Uterus (tissue), 4 donors: ENCODE data around the gene DDT. TPM values are rescaled to one million over a fixed set of nuclear protein-coding genes. Genes with fewer than 3 reads are reported as not detected.
"Not testable (repeated sequence)": the region's sequence is repeated elsewhere in the genome, so short reads cannot be mapped to it uniquely, and the experiment has no call there.

Experiments
- DNase-seq, 2 donors: peaks; one replicate each; pipeline ENCODE4 v3.0.0-alpha.2; 2019 to 2020
- H3K27ac ChIP-seq, 2 donors: fragments of 200-600 bp; sonication (generic); 1 replicate in 1 of 2; 2 replicates in 1 of 2; pipeline ENCODE4 v1.5.1; 2016 to 2018
- H3K27me3 ChIP-seq, 2 donors: fragments of 200-600 bp; sonication (generic); one replicate each; pipeline ENCODE4 v1.5.1; 2018 to 2019; ENCODE audit warnings: control low read depth in 1 of 2
- H3K36me3 ChIP-seq, 2 donors: fragments of 200-600 bp; sonication (generic); one replicate each; pipeline ENCODE4 v1.5.1; 2019; ENCODE audit warnings: control low read depth in 1 of 2
- H3K4me1 ChIP-seq, 2 donors: fragments of 200-600 bp; sonication (generic); one replicate each; pipeline ENCODE4 v1.5.1; 2018 to 2019; ENCODE audit warnings: control low read depth in 1 of 2
- H3K4me3 ChIP-seq, 2 donors: fragments of 200-600 bp; sonication (generic); 1 replicate in 1 of 2; 2 replicates in 1 of 2; pipeline ENCODE4 v1.5.1; 2018 to 2019; ENCODE audit warnings: mild to moderate bottlenecking in 1 of 2
- H3K9me3 ChIP-seq, 2 donors: fragments of 200-600 bp; sonication (generic); one replicate each; pipeline ENCODE4 v1.5.1; 2019; ENCODE audit warnings: control low read depth in 1 of 2
- POLR2A ChIP-seq, 2 donors: fragments of 450-650 bp; IDR thresholded peaks; one replicate each; pipeline ENCODE4 v1.6.1; 2016; ENCODE audit warnings: antibody characterized with exemption in 2 of 2, mild to moderate bottlenecking in 1 of 2, moderate library complexity in 1 of 2
- intact Hi-C: fragments of 100-400 bp; cut with DNase I; formaldehyde crosslinking; loops from one replicate; pipeline ENCODE4 v1.15.1; 2023; ENCODE audit warnings: low total_unique reads
- total RNA-seq, 4 donors: library from RNA; depleted of rRNA in 3 of 4; stranded (reverse); fragments of >200 nt in 3 of 4; gene quantifications; one replicate each; pipeline versions ENCODE4 v1.1.0 to v1.2.4, GENCODE V29; 2014 to 2023
- TF ChIP-seq, protein P1 (sequence below), 4 experiments: fragments of 200-600 bp in 2 of 4; fragments of 450-650 bp in 2 of 4; sonication (generic) in 2 of 4; IDR thresholded peaks; one replicate each; pipeline ENCODE4 v1.5.1; 2016 to 2019; ENCODE audit warnings: antibody characterized with exemption in 4 of 4, mild to moderate bottlenecking in 2 of 4, moderate library complexity in 1 of 4
- donor health status: DM: yes; HTN: yes; CAD: no.

The DDT gene
- total RNA-seq, 4 donors from 2014 or later, result 26.5 to 58.7 (median 48.0) TPM

DNA sequence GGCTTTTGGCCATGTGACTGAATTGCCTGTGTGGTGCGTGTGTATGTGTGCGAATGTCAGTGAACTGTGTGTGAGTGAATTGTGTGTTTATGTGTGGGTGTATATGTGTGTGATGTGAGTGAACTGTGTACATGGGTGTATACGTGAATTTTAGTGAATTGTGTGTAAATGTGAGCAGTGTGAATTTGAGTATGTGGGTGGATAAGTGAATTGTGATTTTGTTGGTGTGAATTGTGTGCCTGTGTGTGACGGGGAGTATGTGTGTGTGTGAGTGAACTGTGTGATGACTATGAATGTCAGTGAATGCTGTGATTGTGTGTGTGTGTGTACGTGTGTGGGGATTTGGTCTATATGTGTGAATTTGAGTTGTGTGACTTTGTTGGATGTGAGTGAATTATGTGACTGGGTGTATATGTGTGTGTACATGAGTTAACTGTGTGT is 4.0 kb downstream of the DDT start:
- no peak for DNase-seq
- TF ChIP-seq, protein P1, sequence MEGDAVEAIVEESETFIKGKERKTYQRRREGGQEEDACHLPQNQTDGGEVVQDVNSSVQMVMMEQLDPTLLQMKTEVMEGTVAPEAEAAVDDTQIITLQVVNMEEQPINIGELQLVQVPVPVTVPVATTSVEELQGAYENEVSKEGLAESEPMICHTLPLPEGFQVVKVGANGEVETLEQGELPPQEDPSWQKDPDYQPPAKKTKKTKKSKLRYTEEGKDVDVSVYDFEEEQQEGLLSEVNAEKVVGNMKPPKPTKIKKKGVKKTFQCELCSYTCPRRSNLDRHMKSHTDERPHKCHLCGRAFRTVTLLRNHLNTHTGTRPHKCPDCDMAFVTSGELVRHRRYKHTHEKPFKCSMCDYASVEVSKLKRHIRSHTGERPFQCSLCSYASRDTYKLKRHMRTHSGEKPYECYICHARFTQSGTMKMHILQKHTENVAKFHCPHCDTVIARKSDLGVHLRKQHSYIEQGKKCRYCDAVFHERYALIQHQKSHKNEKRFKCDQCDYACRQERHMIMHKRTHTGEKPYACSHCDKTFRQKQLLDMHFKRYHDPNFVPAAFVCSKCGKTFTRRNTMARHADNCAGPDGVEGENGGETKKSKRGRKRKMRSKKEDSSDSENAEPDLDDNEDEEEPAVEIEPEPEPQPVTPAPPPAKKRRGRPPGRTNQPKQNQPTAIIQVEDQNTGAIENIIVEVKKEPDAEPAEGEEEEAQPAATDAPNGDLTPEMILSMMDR (IDR thresholded peaks at IDR 0.05), result no peak
- TF ChIP-seq POLR2A (IDR thresholded peaks at IDR 0.05), result no peak
- Histone ChIP-seq H3K27me3 (no peaks in the 10 kb centered on the region), H3K4me1 (no peaks in the 10 kb centered on the region), H3K4me3 (no peak overlapping the region), H3K9me3 (no peaks in the 10 kb centered on the region), H3K36me3 (no peaks in the 10 kb centered on the region), H3K27ac (no peak overlapping the region)
- intact Hi-C loops, result loop anchor here (5.0 kb wide), 1 partner anchor 43 kb away; no protein-coding TSS in a partner anchor

DNA sequence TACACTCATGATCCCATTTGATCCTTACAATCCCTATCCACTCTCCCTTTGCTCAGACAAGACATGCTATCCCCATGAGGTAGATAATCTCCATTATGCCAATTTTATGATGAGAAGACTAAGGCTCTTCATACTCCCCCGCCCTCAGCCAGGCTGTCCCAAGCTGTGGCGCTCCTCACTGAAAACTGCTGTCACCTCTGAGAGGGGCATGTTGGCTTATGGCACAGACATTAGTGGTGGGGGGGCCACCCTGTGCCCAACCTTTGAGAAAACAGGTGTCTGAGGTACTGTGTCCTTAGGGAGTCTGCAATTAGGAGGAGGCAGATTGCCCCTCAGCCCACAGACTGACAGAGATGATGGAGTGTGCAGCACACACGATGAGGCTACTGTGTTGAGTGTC is 5.2 kb downstream of the DDT start:
- no peak for TF ChIP-seq POLR2A (IDR thresholded peaks at IDR 0.05)
- TF ChIP-seq, protein P1 (IDR thresholded peaks at IDR 0.05), result no peak
- H3K9me3 ChIP-seq, result no peaks in the 10 kb centered on the region
- no peaks in the 10 kb centered on the region for H3K4me1 ChIP-seq
- intact Hi-C loops, result no loop called here
- no peaks in the 10 kb centered on the region for H3K27me3 ChIP-seq
- no peak overlapping the region for H3K4me3 ChIP-seq
- no peaks in the 10 kb centered on the region for H3K36me3 ChIP-seq
- H3K27ac ChIP-seq, result no peak overlapping the region
- no peak for DNase-seq

DNA sequence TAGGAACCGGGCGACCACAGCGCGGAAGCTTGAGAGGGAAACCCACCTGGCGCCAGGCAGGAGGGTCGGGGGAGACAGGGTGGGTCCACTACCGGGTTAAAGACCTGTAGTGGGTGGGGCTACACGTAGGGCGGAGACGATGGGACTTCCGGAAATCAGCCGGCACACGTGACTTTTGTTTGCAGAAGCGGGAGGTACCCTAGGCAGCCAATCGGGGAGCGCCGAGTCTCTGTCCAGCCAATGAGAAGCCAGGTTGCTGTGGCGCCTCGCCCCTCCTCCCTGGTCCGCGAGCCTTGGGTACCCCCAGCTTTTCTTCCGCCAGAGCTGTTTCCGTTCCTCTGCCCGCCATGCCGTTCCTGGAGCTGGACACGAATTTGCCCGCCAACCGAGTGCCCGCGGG is 7.7 kb downstream of the DDT start, which contains the start of gene DDTL:
DDTL (plus strand) TSS at position 321 of the 400 bp plus-strand sequence; CDS start at position 348, 27 bp downstream.
- H3K27ac ChIP-seq, H3K27me3 ChIP-seq, H3K36me3 ChIP-seq, H3K4me1 ChIP-seq, H3K4me3 ChIP-seq, intact Hi-C loops, H3K9me3 ChIP-seq, DNase-seq: not testable (repeated sequence)

DNA sequence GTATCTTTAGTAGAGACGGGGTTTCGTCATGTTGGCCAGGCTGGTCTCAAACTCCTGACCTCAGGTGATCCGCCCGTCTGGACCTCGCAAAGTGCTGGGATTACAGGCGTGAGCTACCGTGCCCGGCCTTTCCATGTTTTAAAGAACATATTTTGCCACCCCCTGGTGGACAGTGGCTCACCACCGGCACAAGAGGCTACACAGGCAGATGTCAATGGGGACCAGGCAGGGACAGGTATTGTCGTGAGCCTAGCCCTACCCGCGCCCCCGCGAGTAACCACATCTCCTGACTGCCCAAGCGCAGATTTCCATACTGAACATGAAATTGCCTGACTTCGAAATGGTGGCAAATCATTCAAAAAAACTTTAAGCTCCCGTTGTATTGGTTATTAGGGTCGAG is 8.1 kb downstream of the DDT start:
- H3K4me1 ChIP-seq, H3K27me3 ChIP-seq, H3K36me3 ChIP-seq, H3K4me3 ChIP-seq, DNase-seq, H3K27ac ChIP-seq, intact Hi-C loops, H3K9me3 ChIP-seq: not testable (repeated sequence)

DNA sequence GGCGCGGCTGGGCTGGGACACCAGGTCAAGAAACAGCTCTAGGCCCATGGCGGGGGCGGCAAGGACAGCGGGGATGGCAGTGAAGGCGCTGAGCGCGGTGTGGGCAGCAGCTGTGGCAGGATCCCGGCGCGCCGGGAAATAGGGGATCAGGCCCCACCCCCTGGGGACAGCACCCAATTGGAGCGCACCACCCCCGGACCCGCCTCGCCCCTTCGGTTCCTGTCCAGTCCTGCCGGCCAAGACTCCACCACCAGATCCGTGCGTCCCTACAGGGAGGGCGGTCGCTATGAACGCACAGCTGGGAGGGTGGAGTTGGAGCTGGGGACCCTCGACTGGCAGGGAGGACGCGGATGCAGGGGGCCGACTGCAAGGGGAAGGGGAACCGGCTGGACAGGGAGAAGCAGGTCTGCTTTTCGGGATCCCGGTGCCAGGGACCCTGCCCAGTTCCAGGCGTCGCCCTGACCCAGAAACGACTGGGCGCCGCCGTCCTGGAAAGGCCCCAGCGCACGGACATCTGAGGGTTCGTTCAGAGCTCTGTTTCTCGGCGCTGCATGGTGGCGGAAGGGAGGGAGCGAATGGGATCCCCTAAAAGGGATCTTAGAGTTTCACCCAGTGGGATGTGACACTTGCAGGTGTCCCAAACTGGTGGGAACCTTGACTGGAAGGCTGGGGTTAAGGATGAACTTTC is 13.0 kb downstream of the DDT start, which contains the start of gene GSTT2B:
GSTT2B (minus strand) TSS at position 112 of the 688 bp plus-strand sequence; CDS start at position 48, 64 bp downstream.
- intact Hi-C loops, H3K36me3 ChIP-seq, DNase-seq, H3K27me3 ChIP-seq, H3K27ac ChIP-seq, H3K4me1 ChIP-seq, H3K4me3 ChIP-seq, H3K9me3 ChIP-seq: not testable (repeated sequence)

DNA sequence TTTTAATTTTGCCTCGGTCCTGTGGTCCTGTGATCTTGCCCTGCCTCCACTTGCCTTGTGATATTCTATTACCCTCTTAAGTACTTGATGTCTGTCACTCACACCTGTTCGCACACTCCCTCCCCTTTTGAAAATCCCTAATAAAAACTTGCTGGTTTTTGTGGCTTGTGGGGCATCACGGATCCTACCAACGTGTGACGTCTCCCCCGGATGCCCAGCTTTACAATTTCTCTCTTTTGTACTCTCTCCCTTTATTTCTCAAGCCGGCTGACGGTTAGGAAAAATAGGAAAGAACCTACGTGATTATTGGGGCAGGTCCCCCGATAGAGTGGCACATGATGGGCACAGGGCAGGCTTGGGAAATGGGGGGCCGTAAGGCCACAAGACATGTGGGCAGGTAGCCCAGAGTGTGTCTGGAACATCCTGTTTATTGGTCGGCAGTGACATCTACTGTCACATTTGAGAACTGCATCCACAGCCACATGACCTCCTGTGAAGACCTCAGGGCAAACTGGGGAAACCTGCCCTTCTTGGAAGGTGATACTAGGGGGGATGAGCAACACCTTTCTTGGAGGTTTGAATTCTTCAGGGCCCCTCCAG is 17.8 kb downstream of the DDT start:
- peak; percentile 76 to 84 for DNase-seq
- intact Hi-C loops, result not testable (repeated sequence)

DNA sequence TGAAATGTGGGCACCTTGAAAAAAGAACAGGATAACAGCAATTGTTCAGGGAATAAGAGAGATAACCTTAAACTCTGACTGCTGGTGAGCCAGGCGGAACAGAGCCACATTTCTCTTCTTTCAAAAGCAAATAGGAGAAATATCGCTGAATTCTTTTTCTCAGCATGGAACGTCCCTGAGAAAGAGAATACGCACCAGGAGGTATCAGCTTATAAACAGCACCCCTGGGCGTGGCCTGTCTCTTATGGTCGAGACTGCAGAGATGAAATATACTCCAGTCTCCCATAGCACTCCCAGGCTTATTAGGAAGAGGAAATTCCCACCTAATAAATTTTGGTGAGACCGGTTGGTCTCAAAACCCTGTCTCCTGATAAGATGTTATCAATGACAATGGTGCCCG is 18.4 kb downstream of the DDT start:
- intact Hi-C loops, result not testable (repeated sequence)

More for the DNA sequence above, 17.8 kb downstream of the DDT start:
- not testable (repeated sequence) for H3K4me1 ChIP-seq, H3K27me3 ChIP-seq, H3K36me3 ChIP-seq, H3K27ac ChIP-seq, H3K9me3 ChIP-seq, H3K4me3 ChIP-seq
- TF ChIP-seq, protein P1 (IDR thresholded peaks at IDR 0.05), result peak; percentile 76 to 96 (median 88)

DNA sequence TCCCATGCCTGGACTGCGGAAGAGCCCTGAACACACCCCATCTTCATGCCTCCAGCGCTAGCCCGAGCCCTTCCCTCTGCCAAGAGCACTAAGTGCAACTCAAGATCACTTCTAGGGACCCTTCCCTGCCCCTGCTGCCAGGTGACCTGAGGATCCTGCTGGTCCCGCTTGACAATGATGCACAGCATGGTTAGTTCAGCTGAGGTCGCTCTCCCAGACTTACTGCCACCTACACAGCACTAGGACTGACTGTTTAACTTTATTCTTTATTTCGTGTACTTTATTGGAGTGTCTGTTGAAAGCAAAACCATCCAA is 19.3 kb downstream of the DDT start:
- intact Hi-C loops, H3K4me1 ChIP-seq, H3K36me3 ChIP-seq: not testable (repeated sequence)

More for the DNA sequence above, 18.4 kb downstream of the DDT start:
- not testable (repeated sequence) for H3K9me3 ChIP-seq, H3K27ac ChIP-seq, H3K36me3 ChIP-seq, H3K4me1 ChIP-seq, H3K4me3 ChIP-seq, H3K27me3 ChIP-seq, DNase-seq

DNA sequence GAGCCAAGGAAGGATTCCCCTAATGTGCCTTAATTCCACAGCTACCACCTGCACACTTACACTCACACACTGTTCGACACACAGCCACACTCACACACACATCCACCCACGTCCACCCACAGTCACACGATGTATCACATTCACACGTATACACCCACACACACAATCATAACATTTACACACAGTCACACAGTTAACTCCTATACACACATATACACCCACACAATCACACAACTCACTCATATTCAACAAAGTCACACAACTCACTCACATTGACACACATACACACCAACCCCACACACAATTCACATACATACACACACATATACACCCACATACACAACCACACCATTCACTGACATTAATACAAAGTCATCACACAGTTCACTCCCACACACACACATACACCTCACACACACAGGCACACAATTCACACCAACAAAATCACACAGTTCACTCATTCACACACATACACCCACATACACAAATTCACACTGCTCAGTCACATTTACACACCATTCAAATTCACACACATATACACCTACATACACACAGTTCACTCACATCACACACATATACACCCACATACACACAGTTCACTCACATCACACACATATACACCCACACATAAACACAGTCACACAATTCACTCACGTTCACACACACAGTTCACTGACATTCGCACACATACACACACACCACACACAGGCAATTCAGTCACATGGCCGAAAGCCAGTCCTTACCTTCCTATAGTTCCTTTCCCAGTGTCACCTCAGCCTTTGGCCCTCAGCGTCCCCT is 19.8 kb downstream of the DDT start:
- intact Hi-C loops, H3K27ac ChIP-seq, H3K4me3 ChIP-seq, DNase-seq, H3K27me3 ChIP-seq, H3K36me3 ChIP-seq, H3K4me1 ChIP-seq, H3K9me3 ChIP-seq: not testable (repeated sequence)

More for the DNA sequence above, 19.3 kb downstream of the DDT start:
- H3K27ac ChIP-seq, DNase-seq, H3K9me3 ChIP-seq, H3K4me3 ChIP-seq, H3K27me3 ChIP-seq: not testable (repeated sequence)

DNA sequence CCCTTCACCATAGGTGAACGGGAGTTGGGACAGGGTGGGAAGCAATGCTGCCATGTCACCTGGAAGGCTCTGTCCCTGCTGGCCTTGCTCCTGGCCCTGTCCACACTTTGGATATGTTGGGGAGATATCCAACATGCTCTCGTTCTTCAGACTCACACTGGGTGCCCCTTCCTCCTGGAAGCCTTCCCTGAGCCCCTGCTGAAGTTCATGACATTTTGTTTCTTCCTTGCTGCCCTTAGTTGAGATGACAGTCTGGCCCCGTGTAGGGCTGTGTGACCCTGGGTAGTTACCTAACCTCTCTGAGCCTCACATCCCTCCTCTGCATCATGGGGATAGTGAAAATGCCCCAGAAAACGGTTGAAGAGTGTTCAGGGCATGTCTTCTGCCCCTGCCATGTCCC is 20.8 kb downstream of the DDT start:
- H3K9me3 ChIP-seq, H3K27ac ChIP-seq, DNase-seq, H3K4me3 ChIP-seq, H3K27me3 ChIP-seq, H3K4me1 ChIP-seq, H3K36me3 ChIP-seq, intact Hi-C loops: not testable (repeated sequence)
